Liver (tissue), 9 donors: ENCODE results near the gene AKT3. TPM values are rescaled to one million over a fixed set of nuclear protein-coding genes. Genes with fewer than 3 reads are reported as not detected.

Source experiments
- DNase-seq: peaks from one replicate; pipeline ENCODE4 v3.0.0-alpha.2; 2017; ENCODE audit warnings: low spot score
- H3K27ac ChIP-seq, 2 donors: one replicate each; pipeline ENCODE4 v1.7.0; 2013; ENCODE audit warnings: inconsistent platforms in 2 of 2, low read length in 2 of 2, control low read depth in 1 of 2, low read depth in 1 of 2, mild to moderate bottlenecking in 1 of 2
- H3K27me3 ChIP-seq, 4 donors: one replicate each; pipeline versions ENCODE4 v1.6.1 to v1.7.0; 2013; ENCODE audit warnings: low read length in 3 of 4, inconsistent platforms in 1 of 4, mild to moderate bottlenecking in 1 of 4, moderate library complexity in 1 of 4; ENCODE audit not compliant: control insufficient read depth in 4 of 4, insufficient read depth in 4 of 4
- H3K36me3 ChIP-seq, 4 donors: one replicate each; pipeline versions ENCODE4 v1.6.1 to v1.7.0; 2013; ENCODE audit warnings: low read length in 3 of 4, mild to moderate bottlenecking in 3 of 4, low read depth in 1 of 4, moderate library complexity in 1 of 4; ENCODE audit not compliant: control insufficient read depth in 4 of 4, insufficient read depth in 3 of 4
- H3K4me1 ChIP-seq, 4 donors: one replicate each; pipeline versions ENCODE4 v1.6.1 to v1.7.0; 2013; ENCODE audit warnings: low read length in 3 of 4, mild to moderate bottlenecking in 3 of 4, moderate library complexity in 1 of 4; ENCODE audit not compliant: control insufficient read depth in 4 of 4, insufficient read depth in 4 of 4
- H3K4me3 ChIP-seq, 3 donors: one replicate each; pipeline versions ENCODE4 v1.6.1 to v1.7.0; 2013; ENCODE audit warnings: low read length in 3 of 3, control low read depth in 1 of 3, low read depth in 1 of 3, mild to moderate bottlenecking in 1 of 3
- H3K9ac ChIP-seq, 2 donors: one replicate each; pipeline ENCODE4 v1.7.0; 2013; ENCODE audit warnings: low read length in 2 of 2, mild to moderate bottlenecking in 2 of 2, moderate library complexity in 2 of 2, control low read depth in 1 of 2, low read depth in 1 of 2
- H3K9me3 ChIP-seq, 4 donors: one replicate each; pipeline versions ENCODE4 v1.6.1 to v1.7.0; 2013; ENCODE audit warnings: low read length in 3 of 4; ENCODE audit not compliant: control insufficient read depth in 4 of 4
- ATF3 ChIP-seq: IDR thresholded peaks from 2 replicates; pipeline ENCODE4 v1.6.1; 2016; ENCODE audit warnings: antibody characterized with exemption
- CTCF ChIP-seq: fragments of 150-350 bp; IDR thresholded peaks from 2 replicates; pipeline ENCODE4 v1.5.1; 2017; ENCODE audit warnings: improper control_type of control experiment, low read depth, low read length; ENCODE audit not compliant: missing input control
- EGR1 ChIP-seq, 2 donors: IDR thresholded peaks; 2 replicates each; pipeline ENCODE4 v1.6.1; 2016 to 2018; ENCODE audit warnings: antibody characterized with exemption in 2 of 2, low read depth in 2 of 2
- FOXA1 ChIP-seq: IDR thresholded peaks from 2 replicates; pipeline ENCODE4 v1.6.1; 2016; ENCODE audit warnings: antibody characterized with exemption
- FOXA2 ChIP-seq: IDR thresholded peaks from 2 replicates; pipeline ENCODE4 v1.6.1; 2016; ENCODE audit warnings: antibody characterized with exemption
- GABPA ChIP-seq, 2 donors: IDR thresholded peaks in 1 of 2; conservative IDR thresholded peaks in 1 of 2; 2 replicates each; pipeline ENCODE4 v1.6.1; 2016; ENCODE audit warnings: antibody characterized with exemption in 2 of 2, mild to moderate bottlenecking in 1 of 2, moderate library complexity in 1 of 2
- HNF4A ChIP-seq, 2 donors: conservative IDR thresholded peaks; 2 replicates each; pipeline ENCODE4 v1.6.1; 2016; ENCODE audit warnings: antibody characterized with exemption in 2 of 2, mild to moderate bottlenecking in 2 of 2
- HNF4G ChIP-seq: IDR thresholded peaks from 2 replicates; pipeline ENCODE4 v1.6.1; 2016; ENCODE audit warnings: antibody characterized with exemption
- JUND ChIP-seq, 2 donors: IDR thresholded peaks; 2 replicates each; pipeline ENCODE4 v1.6.1; 2016; ENCODE audit warnings: antibody characterized with exemption in 2 of 2
- MAX ChIP-seq: IDR thresholded peaks from 2 replicates; pipeline ENCODE4 v1.6.1; 2016; ENCODE audit warnings: antibody characterized with exemption
- NR2F2 ChIP-seq: IDR thresholded peaks from 2 replicates; pipeline ENCODE4 v1.6.1; 2016; ENCODE audit warnings: antibody characterized with exemption
- RAD21 ChIP-seq, 2 donors: IDR thresholded peaks; 2 replicates each; pipeline ENCODE4 v1.6.1; 2016; ENCODE audit warnings: antibody characterized with exemption in 2 of 2, mild to moderate bottlenecking in 2 of 2
- REST ChIP-seq: IDR thresholded peaks from 2 replicates; pipeline ENCODE4 v1.6.1; 2016; ENCODE audit warnings: antibody characterized with exemption, mild to moderate bottlenecking
- RXRA ChIP-seq, 2 donors: IDR thresholded peaks; 2 replicates each; pipeline ENCODE4 v1.6.1; 2017 to 2018; ENCODE audit warnings: antibody characterized with exemption in 2 of 2, mild to moderate bottlenecking in 1 of 2
- SP1 ChIP-seq: IDR thresholded peaks from 2 replicates; pipeline ENCODE4 v1.6.1; 2018; ENCODE audit warnings: antibody characterized with exemption, mild to moderate bottlenecking
- TAF1 ChIP-seq: conservative IDR thresholded peaks from 2 replicates; pipeline ENCODE4 v1.6.1; 2016; ENCODE audit warnings: antibody characterized with exemption, mild to moderate bottlenecking
- YY1 ChIP-seq: IDR thresholded peaks from 2 replicates; pipeline ENCODE4 v1.6.1; 2016; ENCODE audit warnings: antibody characterized with exemption, mild to moderate bottlenecking
- ZBTB33 ChIP-seq: IDR thresholded peaks from 2 replicates; pipeline ENCODE4 v1.6.1; 2016; ENCODE audit warnings: antibody characterized with exemption
- WGBS: extraction: QIAGEN DNeasy Blood & Tissue Kit; methylation state at CpG from one replicate; pipeline ENCODE4 v1.1.7; 2013; 5-methylcytosine and 5-hydroxymethylcytosine counted together
- polyA plus RNA-seq, 2 donors: library from polyadenylated mRNA; stranded (reverse) in 1 of 2; unstranded in 1 of 2; fragments of 200-250 nt in 1 of 2; fragments of >200 nt in 1 of 2; fragmentation: Nextera tagmentation in 1 of 2; extraction: Ambion mirVana in 1 of 2; gene quantifications; one replicate each; pipeline versions ENCODE4 v1.2.1 to v1.2.3, GENCODE V29; 2013 to 2015
- total RNA-seq, 2 donors: library from RNA; depleted of rRNA; stranded (reverse); fragments of >200 nt; gene quantifications; one replicate each; pipeline ENCODE4 v1.2.3, GENCODE V29; 2014
- donor health status: healthy.
- donor health status: healthy.
- donor health status: healthy.
- donor health status: healthy.
- donor health status: healthy.

Gene AKT3
- total and polyA plus RNA-seq, 4 donors: 1.7 to 7.6 (median 2.8) TPM

- Histone ChIP-seq H3K36me3 (no peaks in the 10 kb centered on the region), H3K27ac (no peak overlapping the region), H3K9me3 (no peaks in the 10 kb centered on the region), H3K4me1 (peaks cover 0 to 1% (median 0%) of the 10 kb centered on the region in 4 donors), H3K9ac (no peak overlapping the region), H3K27me3 (no peaks in the 10 kb centered on the region), H3K4me3 (no peak overlapping the region)
- no peak for DNase-seq
- WGBS: 54% methylated on average over 3 of the region's 3 CpGs
- TF ChIP-seq FOXA1 (no peak), HNF4A (conservative IDR thresholded peaks at IDR 0.05) (no peak), CTCF (no peak), RAD21 (IDR thresholded peaks at IDR 0.05) (no peak), ZBTB33 (no peak), FOXA2 (no peak), YY1 (no peak), HNF4G (no peak), MAX (no peak), JUND (IDR thresholded peaks at IDR 0.05) (no peak), TAF1 (no peak), SP1 (no peak), EGR1 (IDR thresholded peaks at IDR 0.05; ENCODE audit: low read depth in 2 of 2) (no peak), REST (no peak), NR2F2 (no peak), RXRA (IDR thresholded peaks at IDR 0.05) (no peak), GABPA (IDR thresholded peaks at IDR 0.05 in 1 of 2, conservative IDR thresholded peaks at IDR 0.05 in 1 of 2) (no peak), ATF3 (no peak)
Observed at GRCh38 chr1:243792891-243793290, 57.2 kb downstream of the AKT3 start.
